ENCODE measurements around the gene HNF1B.

GRCh38 chr17:37673386-37673785 lies 71.5 kb downstream of the HNF1B start:
- TF ChIP-seq CTCF (conservative IDR thresholded peaks at IDR 0.05) (no peak), ZFX (IDR thresholded peaks at IDR 0.05) (no peak)

Data from C4-2B (cell line).